ENCODE results near the gene CFB.
A peak's percentile ranks its signal among the peaks of the same experiment; 100 is the strongest.

CFB gene

DNA sequence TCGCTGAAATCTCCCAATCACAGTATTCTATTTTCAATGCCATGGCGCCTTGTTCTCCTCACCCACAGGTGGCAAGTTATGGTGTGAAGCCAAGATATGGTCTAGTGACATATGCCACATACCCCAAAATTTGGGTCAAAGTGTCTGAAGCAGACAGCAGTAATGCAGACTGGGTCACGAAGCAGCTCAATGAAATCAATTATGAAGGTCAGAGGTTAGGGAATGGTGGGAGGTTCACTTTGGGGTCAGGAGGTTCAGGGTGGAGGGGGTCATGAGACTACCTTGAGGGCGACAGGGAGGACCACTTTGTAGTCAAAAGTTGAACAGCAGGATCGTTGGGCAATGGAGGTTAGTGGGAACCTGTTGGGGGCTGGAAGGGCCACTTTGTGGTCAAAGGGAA is 2.4 kb downstream of the CFB start:
- DNase-seq (ENCODE audit: low read depth in 2 of 2) = no peak

DNA sequence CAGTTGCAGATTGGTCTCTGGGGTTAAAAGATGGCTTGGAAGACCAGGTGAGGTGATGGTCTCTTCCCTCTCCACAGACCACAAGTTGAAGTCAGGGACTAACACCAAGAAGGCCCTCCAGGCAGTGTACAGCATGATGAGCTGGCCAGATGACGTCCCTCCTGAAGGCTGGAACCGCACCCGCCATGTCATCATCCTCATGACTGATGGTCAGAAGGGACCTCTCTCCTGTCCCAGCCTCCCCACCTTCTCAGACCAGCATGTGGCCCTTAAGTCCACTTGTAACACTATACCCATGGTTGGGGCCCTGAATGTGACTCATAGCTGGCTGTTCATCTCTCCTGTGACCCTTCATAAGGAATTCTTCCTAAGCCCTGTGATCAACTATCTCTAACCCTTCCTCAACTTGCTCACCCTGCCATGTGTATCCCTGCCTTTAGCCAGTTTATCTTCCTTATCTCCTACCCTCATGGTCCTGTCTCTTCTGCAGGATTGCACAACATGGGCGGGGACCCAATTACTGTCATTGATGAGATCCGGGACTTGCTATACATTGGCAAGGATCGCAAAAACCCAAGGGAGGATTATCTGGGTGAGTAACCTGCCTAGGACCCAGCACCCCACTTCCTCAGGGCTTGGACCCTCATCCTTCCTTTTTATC is 3.0 kb downstream of the CFB start:
- no peak for DNase-seq (ENCODE audit: low read depth in 2 of 2)

DNA sequence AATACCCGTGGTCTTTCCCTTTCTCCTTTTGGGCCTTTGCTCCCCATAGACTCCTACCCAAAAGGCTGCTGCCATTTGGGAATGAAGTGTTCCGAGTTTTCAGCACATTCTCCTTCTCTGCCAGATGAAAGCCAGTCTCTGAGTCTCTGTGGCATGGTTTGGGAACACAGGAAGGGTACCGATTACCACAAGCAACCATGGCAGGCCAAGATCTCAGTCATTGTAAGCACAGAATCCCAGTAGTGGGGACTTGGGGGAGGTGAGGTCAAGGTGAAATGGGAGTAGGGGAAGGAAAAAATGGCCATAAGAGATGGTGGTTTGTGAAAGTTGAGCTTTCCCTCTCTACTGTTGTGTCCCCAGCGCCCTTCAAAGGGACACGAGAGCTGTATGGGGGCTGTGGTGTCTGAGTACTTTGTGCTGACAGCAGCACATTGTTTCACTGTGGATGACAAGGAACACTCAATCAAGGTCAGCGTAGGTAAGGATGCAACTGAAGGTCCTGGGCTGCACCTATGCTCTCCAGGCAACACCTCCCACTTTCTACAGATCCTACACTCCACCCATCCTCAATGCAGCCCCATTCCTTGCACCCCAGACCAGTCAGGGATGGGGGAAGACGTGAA is 4.1 kb downstream of the CFB start:
- no peak for DNase-seq (ENCODE audit: low read depth in 2 of 2)

DNA sequence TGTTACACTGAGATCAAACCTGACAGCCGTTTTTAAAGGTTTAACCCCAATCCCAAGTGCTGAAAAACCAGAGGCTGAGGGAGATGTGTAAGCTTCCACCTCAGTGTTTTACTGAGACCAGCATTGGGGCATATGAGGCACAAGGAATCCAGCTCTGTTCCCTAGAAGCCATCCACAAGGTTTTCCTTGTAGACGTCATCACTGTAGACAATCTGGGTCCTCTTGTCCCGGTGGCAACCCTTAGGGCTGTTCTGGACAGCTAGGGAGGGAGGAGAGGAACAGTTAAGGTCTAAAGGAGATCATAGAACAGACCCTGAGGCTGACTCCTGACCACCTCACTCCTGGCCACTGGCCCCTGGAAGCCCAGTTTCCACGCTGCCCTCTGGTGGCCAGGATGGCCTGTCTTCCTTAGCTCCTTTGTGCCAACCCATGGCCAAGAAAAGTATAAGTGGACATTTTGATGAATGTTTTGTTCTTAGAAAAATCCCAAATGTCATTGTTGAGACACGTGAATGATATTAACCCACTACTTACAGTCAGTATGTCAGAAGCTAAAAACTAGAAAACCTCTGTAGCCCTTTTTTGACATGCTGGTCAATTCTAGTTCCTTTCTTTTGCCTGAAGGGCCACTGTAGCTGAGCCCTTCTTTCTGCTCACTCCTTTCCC is 6.4 kb downstream of the CFB start:
- DNase-seq (ENCODE audit: low read depth in 2 of 2) = no peak

DNA sequence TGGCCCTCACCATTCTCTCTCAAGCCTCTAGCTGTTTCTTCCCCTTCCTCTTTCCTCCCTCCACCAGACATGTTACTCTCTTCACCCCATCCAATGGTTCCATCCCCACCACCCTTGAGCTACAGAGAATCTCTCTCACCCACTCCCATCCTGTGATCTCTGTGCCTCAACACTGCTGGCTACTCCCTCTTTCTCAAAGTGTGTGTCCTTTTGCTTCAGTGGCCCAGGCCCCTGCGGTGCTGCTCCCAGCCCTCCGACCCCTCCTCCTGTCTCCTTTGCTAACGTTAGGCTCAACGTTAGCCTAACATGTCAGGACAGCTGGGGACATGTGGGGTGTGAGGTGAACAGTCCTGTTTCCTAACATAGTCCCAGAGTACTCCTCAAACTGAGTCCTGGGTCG is 7.0 kb downstream of the CFB start:
- DNase-seq (ENCODE audit: low read depth in 2 of 2) = no peak

DNA sequence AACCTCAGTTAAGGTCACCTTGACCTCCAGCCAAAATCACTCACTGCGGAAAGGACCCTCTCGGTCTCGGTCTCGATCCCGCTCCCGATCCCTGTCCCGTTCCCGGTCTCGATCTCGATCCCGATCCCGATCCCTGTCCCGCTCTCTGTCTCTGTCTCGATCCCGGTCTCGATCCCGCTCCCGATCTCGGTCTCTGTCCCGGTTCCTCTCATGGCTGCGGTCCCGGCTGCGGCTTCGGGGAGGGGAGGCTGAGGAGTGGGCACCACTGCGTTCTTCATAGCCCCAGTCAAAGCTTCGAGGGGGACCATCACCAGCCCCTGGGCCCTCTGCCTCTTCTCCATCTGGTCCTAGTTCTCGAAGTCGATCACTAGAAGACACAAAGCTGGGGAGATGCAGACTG is 8.6 kb downstream of the CFB start:
- DNase-seq (ENCODE audit: low read depth in 2 of 2) = no peak

DNA sequence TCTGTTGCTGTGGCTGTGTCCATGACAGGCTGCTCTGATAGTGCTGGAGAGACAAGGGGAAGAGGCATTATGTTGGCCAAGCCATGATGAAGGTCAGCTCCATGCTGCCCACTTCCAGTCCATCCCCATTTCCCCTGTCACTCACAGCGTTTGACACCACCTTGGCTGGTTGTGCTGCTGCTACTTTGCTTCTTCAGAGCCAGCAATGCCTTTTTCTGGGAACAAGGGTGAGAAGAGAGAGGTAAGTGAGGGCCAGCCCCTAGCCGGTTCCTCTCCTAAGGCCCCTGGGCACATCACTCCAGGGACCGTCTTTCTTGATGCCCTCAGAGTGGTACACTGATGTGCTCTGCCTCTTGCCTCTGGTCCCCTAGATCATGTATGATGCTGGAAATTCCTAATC is 10.9 kb downstream of the CFB start:
- DNase-seq (ENCODE audit: low read depth in 2 of 2) = no peak

DNA sequence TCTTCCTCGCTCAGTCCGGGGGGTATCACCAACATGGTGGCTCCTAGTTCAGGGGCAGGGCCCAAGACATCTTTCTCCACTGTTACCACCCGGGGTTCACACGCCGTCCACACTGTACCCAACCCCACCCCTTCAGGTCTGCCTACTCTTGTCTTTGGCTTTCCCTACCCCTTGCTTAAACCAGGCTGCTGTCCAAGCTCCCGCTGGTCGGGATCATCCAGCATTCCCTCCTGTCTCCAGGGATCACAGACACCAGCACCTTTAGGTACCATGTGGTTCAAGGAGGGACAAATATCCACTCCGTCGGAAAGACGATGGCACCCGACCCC is 12.5 kb downstream of the CFB start:
- DNase-seq (ENCODE audit: low read depth in 2 of 2) = no peak

DNA sequence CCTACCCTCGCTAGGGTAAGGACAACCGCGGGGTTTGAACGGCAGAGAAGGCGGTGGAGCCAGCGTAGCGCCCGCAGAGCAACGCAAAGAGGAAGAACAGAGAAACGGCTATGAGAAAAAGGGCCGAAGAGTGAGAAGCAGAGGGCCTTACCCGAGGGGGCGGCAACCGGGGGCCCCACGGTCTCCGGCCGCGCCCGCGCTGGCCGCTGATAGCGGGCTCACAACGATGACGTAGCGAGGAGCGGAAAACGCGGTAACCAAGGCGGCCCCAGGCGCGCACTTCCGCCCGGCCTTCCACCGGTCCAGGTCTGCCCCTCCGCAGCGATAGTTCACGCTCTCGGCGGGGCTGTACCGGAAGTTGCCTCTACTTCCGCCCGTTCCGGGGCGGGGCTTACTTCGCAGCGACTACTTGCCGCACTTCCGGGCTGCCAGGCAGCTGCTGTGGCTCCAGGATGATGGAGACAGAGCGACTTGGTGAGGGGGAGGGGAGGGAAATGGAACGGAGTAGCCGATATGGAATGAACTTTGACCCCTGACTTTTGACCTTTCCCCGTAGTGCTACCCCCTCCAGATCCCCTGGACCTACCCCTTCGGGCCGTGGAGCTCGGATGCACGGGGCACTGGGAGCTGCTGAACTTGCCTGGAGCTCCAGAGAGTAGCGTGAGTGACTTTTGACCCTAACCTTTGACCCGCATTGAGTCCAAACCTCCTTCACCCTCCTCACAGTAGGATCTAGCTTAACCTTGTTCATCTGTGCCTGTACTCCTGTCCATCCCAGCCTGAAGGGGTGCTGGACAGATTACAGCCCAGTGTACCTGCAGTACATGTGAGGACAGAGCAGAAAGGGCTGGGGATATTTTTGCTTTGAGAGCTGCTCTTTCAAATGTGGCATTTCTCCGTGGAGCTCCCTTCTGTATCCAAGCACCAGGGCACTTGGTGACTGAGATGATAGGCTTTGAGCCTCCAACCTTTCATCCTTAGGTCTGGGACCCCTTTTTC is 13.1 kb downstream of the CFB start, which contains the start of the genes NELFE and SKIC2:
TSS of gene NELFE (minus strand) at position 231 of the 999 bp plus-strand sequence. CDS start 525 bp downstream, outside the sequence.
TSS of gene SKIC2 (plus strand) at position 435 of the 999 bp plus-strand sequence. CDS start at position 453, 18 bp downstream.
- peak; percentile 95 to 97 for DNase-seq (ENCODE audit: low read depth in 2 of 2)

DNA sequence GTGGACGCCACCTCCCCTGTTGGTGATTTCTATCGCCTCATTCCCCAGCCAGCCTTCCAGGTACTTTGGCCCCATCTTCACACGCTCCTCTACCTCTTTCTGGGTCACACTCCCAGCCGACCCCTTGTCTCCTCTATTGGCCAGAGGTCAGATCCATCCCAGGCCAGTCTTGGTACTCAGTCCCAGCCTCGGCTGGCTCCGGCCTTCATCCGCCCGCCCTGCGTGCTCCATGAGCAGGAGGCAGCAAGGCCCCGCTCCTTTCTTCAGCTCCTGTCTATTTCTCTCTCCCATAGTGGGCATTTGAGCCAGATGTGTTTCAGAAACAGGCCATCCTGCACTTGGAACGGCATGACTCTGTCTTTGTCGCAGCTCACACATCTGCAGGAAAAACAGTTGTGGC is 15.7 kb downstream of the CFB start:
- no peak for DNase-seq (ENCODE audit: low read depth in 2 of 2)

DNA sequence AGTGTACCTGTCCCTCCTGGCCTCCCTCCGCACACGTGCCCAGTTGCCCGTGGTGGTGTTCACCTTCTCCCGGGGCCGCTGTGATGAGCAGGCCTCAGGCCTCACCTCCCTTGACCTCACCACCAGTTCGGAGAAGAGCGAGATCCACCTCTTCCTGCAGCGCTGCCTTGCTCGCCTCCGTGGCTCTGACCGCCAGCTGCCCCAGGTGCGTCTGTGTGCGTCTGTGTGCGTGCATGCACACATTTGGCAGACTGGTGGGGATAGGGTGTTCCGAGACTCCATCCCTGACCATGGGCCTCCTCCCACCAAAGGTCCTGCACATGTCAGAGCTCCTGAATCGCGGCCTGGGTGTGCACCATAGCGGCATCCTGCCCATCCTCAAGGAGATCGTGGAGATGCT is 18.0 kb downstream of the CFB start:
- no peak for DNase-seq (ENCODE audit: low read depth in 2 of 2)

DNA sequence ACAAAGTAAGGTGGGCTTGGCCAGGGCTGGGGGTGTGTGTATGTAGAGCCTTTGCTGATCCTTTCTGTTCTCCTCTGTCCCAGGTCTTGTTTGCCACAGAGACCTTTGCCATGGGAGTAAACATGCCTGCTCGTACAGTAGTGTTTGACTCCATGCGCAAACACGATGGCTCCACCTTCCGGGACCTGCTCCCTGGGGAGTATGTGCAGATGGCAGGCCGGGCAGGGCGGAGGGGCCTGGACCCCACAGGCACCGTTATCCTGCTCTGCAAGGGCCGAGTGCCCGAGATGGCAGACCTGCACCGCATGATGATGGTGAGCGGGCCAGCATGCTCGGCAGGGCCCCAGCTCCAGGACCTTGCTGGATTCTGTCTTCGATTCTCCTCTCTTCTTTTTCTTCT is 19.8 kb downstream of the CFB start:
- no peak for DNase-seq (ENCODE audit: low read depth in 2 of 2)

DNA sequence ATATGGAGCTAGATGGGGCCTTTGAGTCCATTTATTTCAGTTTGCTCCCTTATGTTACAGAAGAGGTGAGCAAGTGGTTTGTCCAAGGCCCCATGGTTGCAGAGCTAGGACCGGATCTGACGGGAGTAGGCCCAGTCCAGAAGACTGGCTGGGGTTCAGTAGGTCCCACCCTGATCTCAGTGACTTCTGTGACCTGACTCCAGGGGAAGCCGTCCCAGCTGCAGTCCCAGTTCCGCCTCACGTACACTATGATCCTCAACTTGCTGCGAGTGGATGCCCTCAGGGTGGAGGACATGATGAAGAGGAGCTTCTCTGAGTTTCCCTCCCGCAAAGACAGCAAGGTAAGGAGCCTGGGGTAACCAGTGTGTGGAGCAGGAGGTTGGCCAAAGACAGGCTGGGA is 20.6 kb downstream of the CFB start:
- DNase-seq (ENCODE audit: low read depth in 2 of 2) = no peak

DNA sequence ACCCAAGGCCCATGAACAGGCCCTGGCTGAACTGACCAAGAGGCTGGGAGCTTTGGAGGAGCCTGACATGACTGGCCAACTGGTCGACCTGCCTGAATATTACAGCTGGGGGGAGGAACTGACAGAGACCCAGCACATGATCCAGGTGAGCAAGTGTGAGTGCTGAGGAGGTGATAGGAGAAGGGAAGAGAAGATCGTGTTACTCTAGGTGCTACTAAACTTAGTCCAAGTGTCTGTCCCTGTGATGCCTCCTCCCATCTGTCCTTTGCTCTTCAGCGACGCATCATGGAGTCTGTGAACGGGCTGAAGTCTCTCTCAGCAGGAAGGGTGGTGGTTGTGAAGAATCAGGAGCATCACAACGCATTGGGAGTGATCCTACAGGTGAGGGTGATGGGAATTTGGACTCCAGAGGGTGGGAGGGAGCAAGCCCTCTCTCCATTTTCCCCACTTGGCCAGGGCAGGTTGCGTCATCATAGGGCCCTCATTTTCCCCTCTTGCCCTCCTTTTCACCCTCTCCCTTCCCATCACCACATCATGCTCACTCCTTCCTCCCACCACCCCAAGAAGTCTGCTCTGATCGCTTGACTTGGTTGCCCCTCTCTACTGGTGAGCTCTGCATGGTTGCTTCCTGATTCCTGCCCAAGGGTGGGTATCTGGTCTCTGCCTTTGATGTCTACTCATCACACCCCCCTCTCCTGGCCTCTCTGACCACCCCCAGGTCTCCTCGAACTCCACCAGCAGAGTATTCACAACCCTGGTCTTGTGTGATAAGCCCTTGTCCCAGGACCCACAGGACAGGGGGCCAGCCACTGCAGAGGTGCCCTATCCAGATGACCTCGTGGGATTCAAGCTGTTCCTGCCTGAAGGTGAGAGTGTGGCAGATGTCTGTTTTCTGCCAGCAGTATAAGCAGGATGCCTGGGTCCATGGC is 21.4 kb downstream of the CFB start:
- no peak for DNase-seq (ENCODE audit: low read depth in 2 of 2)

DNA sequence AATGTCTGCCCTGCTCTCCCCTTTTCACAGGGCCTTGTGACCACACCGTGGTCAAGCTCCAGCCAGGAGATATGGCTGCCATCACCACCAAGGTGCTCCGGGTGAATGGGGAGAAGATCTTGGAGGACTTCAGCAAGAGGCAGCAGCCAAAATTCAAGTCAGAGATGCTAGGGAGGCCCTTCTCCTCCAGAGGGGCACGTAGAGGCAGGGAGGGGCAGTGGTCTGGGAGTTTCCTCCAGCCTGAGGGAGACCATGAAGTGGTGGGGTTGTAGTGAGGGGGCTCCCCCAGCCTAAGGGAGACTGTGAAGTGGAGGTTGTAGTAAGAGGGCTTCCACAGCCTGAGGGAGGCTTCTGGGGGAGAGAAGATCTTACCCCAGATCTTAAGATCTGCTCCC is 22.0 kb downstream of the CFB start:
- no peak for DNase-seq (ENCODE audit: low read depth in 2 of 2)

DNA sequence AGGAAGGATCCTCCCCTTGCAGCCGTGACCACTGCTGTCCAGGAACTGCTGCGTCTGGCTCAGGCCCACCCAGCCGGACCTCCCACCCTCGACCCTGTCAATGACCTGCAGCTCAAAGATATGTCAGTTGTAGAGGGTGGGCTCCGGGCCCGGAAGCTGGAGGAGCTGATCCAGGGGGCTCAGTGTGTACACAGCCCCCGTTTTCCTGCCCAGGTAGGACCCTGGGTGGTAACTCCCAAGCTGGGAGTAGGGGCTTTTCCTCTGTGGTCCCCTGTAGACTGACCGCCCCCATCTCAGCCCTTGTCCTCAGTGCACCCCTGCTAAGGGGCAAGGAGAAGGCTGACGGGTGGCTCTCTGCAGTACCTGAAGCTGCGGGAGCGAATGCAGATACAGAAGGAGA is 22.4 kb downstream of the CFB start:
- no peak for DNase-seq (ENCODE audit: low read depth in 2 of 2)

DNA sequence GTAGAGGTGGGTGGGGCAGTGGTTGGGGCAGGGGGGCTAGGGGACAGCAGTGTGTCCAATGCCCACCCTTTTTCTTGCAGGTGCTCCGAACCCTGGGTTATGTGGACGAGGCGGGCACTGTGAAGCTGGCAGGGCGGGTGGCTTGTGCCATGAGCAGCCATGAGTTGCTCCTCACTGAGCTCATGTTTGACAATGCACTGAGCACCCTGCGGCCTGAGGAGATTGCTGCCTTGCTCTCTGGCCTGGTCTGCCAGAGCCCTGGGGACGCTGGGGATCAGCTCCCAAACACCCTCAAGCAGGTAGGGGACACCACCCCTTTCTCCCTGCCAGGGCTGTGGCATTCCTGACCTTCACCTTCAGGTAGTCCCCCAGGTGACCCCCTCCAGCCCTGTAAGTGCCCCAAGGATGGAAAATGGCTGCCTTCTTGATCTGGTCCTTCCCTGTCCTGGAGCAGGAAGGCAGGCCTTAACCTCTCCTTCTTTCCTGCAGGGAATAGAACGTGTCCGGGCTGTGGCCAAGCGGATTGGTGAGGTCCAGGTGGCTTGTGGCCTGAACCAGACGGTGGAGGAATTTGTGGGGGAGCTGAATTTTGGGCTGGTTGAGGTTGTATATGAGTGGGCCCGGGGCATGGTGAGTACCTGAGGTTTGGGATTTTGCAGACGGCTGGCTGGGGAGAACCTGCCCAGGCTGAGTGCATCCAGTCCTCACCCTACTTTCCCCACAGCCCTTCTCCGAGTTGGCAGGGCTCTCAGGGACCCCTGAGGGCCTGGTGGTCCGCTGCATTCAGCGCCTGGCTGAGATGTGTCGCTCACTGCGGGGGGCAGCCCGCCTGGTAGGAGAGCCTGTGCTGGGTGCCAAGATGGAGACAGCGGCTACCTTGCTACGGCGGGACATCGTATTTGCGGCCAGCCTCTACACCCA is 23.2 kb downstream of the CFB start:
- DNase-seq (ENCODE audit: low read depth in 2 of 2) = no peak

DNA sequence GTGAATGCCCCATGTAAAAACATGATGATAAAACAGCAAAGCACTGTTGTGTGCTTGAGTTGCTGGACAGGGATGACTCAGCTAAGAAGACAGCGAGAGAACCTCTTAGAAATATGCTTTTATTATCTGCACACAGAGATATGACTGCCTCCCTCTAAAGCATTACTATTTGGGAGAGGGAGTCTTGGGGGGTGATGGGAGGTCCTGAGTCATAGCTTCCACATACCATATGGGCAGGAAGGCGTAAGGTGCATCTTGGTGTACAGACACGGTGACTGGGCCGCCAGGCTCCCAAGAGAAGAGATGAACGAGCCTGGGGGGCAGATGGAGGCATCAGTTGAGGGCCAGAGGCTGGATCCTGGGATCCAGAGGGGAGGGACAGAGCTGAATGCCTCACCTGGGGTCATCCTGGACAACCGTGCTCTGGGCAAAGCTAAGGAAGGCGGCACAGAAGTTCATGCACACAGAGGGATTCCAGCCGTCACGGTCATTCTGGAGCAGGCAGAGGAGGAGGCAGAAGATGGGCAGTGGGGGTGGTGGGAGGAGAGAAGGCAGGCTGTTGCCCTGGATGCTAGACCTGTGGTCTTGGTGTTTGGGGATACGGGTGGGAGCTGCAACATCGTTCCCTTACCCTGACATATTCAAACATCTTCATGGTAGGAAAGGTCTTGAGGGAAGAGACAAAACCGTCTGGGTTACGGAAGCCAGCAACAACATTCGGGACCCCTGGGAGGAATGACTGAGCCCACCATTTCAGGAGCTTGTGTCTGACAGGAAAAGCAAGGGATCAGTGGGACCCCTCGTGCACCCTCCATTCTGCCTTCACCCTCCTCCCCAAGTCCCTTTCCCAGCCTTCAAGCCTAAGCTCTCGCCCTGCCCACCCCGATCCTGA is 24.1 kb downstream of the CFB start:
- DNase-seq (ENCODE audit: low read depth in 2 of 2) = no peak
